Stimulated activated CD4-positive, alpha-beta T cell treated with anti-CD3 and anti-CD28 coated beads, TNF-alpha, amount 100 ng/mL, for 4 hours (primary cell): ENCODE measurements around the gene PSMD6.

Source experiments
- DNase-seq, 3 experiments: peaks; one replicate each; pipeline ENCODE4 v3.0.0-alpha.2; 2020; ENCODE audit warnings: low read depth in 3 of 3

Gene PSMD6

DNA sequence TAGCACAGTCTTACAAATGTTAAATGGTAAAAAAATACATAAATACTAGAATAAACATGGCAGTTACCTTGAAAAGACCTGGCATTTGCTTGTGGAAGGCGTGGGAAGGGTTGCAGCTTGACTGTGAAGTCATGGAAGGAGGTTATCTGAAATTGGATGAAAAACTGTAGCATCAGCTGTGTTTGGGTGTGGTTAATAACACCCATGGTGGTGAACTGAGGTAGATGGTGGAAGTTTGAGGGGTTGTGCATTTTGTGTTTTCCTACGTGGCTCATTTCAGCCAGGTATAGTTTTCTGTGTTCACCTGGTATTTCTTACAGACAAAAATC, 46.5 kb downstream of the PSMD6 start:
- no peak for DNase-seq

DNA sequence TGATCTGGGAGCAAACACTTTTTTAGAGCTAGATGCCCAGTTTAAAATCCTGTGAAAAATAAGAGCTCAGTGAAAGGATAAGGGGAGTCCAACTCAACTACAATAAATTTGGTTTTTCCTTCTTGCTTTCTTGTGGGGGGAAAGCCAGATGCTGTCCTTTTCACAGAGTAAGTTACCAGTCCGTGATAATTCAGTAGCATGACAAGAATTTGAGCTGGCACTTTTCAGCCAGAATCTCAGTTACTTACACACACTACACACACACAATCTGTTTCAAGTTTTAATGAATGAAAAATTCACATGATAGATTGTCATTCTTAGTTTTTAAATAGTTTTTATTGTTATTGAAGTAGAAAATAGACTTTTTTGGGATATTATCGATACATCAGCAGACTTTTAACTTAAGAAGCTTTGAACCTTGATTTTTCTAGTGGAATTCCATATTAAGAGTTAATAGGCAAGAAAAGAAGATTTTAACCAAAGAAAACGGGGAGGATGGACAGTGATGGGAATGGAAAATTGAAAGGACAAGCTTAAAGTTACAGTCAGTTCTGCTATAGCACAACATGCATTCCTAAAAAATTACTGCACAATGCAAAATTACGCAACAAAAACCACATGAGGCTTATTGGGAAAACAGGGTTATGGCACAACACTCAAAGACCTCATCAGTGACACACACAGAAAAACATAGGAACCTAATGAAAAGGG, 47.0 kb downstream of the PSMD6 start:
- no peak for DNase-seq

DNA sequence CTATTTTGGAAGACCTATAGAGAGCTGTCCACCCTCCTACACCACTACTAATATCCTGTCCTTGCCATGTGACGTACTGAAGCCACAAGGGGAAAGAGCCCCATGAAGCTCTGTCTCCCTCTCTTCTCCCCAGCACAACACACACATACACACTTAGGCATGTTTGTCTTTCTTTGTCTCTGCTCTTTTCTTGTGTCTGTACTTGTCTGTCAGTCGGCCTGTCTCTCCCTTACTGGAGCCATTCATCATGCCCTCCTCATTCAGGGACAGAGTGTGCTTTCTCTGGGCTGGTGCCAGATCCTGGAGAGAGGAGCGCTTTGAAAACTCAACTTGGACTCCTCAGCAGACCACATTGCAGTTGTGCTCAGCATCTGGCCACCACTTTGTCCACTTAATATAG, 47.6 kb downstream of the PSMD6 start:
- no peak for DNase-seq

DNA sequence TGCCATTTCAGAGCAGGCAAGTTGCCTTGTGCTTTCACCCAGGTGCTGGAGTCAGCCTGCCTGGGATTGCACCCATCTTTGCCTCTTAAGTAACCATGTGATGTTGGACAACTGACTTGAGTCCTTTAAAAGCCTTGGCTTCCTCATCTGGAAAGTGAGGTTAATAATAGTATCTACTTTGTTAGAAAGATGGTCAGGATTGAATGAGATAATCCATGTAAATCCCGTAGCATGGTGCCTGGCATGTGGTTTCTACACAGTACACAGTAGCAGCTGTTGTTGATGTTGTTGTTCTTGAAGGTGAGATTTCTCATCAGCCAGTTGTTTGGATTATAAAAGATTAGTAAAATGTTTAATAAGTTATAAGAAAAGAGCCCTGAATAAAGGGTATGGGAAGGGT, 48.8 kb downstream of the PSMD6 start:
- no peak for DNase-seq

DNA sequence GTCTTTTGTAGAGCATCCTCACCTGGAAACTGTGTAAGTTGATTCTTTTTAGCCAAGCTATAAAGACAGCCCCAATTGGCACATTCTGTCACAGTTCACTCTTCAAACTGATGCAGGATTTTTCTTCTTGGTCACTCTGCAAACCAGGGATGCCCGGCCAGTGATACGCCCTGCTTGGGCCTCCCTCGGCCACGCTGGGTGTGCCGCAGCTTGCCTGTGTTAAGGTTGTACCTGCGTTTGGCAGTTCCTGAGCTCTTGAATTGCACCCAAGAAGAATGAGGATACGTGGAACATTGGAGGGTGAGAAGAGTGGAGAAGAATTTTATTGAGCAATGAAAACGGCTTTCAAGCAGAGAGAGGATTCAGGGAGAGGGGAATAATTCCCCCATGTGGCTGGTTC, 49.9 kb downstream of the PSMD6 start:
- DNase-seq, result no peak

DNA sequence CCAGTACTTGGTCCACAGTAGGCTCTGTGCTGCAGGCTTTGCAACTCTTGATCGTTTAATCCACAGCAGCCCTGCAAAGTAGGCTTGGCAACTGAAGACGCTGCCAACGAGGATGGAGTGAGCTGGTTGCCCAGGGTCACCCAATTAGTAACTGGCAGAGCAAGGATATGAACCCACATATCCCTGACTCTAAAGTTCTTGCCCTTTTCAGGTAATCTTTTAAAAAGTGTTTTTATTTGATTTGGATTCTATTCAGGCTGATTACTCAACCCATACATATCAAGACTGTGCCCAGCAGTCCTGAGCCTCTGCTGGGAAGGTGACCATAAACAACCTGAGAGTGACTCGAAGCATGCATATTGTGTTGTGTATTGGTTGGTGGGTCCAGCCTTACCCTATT, 50.3 kb downstream of the PSMD6 start:
- no peak for DNase-seq

DNA sequence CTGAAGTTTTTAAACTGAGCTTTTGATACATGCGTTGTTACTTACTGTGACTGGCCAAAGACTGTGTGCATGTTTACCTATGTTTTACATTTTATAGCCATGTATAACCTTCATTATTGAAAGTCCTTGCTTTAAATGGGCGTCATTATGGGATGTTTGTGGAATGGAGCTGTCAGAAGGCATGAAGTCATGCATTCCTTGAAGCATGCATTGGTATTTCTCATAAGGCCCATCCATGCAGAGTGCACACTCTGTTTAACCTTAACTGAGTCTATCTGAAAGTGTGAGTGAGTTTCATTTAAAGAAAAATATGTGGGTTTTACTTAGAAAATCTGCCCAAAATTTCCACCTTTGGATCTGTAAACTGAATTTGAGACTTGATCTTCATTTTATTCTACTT, 51.1 kb downstream of the PSMD6 start:
- DNase-seq, result no peak

DNA sequence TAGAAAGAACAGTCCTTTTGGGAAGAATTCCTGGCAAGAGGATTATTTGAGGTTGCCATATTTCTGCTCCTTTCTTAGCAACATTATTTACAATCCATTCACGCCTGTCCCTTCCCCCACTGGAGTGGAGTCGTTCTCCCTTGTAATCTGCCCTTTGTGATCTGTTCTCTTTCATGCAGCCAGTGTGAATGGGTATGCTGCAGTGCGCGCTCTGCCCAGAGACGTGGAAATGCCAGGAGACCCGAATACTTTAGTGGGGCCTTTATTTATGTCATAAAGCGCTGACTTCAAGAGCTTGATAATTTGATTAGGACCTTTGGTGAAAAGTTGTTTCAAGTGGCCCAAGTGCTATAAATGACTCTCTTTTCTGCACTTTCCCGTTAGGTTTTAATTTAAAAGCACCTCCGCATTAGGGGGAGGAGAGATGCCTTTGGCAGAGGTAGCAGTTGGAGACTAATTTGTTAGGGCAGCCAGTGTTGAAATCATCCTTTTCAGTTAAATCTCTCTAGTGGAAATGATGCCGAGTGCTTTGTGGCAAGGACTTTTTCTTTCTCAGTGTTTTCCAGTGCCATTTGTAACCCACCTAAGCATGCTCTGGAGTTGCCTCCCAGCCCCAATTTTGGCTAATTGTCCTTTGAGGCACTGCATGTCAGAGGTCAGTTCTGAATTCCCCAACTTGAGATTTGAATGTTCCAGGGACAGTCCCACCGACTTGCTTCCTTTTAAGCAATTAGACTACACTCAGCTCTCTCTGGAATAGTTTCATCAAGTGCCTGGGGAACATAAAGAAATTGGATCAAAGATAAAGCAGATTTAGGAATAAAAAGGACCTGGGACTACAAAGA, 52.4 kb downstream of the PSMD6 start:
- no peak for DNase-seq

DNA sequence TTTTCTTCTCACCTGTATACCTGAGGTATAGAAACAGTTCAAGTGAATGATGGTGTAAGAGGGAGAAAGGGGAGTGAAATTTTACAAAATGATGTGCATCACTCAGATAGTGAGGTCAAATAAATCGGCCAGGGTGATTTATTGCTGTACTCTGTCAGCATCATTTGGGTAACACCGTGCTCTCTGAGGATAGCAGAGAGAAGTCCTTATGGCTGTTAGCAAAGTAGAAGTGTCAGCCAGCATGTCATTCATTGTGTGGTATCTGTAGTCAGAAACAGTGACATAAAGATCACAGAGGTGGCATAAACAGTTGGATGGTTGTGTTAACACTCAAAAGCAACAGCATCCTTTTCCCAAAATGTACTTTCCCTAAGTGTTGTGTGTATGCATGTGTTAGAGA, 53.4 kb downstream of the PSMD6 start:
- no peak for DNase-seq

DNA sequence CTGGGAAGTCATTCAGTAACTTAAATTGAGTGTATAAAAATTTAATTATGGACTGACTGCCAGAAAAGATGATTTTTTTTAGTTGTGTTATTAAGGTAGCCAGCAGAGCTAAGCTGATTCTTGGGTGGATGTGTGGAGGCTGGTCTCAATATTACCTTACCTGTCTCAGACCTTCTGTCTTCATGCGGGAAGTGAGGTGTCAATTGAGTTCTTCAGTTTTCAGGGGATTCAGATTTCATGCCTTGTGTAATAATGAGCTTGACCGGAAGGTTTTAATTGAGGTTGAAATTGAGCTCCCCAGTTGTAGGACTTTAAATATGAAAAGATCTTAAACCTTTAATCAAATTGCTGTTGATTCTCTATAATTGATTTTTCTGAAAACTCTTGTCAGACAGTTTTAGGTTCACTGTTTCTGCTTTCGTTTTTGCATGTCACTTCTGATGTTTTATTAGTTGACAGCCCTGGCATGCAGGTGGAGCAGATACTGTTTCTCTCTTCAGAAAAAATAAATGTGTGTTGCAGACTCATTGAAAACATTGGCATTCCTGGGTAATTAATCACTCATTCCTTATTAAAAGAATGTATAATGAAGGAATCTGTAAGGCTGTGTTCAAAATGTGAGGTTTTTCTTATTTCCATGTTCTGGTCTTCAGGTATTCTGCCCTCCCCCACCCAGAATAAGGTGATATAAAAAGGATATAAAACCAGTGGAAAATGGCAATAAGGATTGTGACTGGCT, 54.5 kb downstream of the PSMD6 start:
- DNase-seq, result no peak

DNA sequence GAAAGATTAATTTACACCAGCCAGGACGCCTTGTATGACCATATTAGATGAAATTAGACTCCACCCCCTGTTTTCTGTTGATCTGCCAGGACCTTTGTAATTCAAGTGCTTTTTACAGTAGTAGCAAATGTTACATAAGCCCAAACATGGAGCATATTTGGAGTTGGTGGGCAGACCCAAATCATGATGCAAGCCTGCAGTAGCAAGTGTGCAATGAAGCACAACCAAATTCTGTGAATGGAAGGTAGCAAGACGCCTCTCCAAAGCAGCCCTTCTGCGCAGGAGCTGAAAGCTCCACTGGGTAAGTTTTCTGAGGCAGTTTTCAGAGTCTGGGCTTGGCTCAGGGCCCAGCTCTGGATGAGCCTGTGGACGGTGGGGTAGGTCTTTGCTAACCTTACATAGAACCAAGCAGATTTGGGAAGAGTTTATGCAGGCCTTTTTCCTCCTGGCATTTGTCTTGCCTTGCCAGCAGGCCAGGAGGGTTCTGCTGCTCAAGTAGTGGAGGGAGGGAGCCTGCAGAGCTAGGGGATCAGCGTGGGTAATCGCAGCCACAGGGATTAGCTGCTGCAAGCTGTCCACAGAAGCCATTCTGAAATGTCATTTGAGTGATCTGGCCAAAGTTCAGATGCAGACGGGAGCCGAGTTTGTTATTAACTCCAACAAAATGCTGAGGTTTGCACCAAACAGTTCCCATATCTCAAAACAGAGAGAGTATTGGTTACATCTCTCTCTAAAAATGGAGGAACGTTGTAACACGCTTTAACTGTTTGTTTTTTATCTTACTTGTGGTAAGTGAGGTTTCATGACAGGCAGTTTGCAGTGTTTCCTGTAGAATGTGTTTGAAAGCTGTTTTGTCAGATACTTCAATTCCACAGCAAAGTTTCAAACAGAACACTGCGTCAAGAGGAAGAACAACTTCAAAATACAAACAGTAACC, 55.4 kb downstream of the PSMD6 start:
- no peak for DNase-seq

DNA sequence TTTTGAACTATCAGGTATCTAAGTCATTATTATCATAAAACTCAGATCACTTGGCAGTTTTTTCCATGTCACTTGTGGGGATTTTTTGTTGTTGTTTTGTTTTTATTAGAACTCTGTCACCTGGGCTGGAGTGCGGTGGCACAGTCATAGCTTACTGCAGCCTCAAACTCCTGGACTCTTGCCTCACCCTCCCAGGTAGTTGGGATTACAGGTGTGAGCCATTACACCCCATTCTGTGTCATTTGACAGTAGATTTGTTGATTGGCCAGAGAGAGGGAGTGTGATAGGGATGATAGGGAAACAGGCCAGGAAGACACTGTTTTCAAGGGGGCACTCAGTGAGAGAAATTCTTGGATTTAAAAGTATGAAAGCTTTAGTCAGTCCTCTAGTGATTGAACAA, 56.4 kb downstream of the PSMD6 start:
- DNase-seq, result no peak

DNA sequence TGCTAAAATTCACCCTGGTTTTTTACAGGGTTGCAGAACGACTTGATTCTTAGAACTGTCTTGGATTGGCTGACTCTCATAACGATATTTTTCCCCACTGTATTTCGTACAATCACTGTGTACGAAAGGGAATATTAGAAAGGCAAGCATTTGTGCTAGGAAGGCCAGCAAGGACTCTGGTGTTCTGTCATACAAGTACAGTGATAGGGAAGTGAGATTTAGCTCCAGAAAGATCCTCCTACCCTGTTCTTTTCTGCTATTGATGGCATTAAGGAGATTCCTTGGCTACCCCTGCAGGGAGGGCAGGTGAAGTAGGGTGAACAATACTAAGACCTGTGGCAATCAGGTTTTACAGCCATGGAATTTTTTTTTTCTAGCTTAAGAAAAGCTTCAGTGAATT, 57.3 kb downstream of the PSMD6 start:
- no peak for DNase-seq

DNA sequence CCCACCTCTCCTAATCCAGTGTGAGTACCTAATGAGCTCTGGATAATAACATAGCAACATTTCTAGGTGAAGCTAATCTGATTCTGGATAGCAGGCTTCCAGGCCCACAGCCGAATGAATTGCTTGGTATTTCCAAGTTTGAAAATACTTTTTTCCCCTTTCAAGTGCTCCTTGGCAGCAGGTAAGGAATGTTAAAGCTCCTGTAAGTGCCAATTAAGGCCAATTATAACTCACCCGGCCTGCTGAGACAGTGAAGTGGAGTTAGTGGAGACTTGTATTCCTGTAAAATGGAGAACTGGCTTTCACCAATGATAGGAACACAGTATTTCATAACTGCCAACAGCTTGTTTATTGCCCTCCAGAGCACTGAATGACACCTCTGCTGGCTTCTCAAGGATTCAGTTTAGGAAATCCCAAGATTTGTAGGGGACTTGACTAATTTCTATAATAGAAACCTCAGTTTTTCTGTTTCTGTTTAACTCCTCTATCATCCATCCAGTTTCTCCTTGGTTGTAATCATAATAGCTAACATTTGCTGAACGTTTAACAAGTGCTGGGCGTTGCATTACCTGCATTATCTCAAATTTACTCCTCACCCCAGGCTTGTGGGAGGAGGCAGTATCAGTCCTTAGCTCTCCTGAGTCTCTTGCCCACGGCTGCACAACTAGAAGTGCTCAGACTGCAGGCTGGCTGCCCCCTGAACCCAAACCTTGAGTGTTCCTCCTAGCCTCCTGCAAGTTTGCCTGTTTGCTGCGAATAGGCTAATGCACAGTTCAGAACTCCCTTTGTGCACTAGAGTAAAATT, 58.4 kb downstream of the PSMD6 start:
- DNase-seq, result no peak

DNA sequence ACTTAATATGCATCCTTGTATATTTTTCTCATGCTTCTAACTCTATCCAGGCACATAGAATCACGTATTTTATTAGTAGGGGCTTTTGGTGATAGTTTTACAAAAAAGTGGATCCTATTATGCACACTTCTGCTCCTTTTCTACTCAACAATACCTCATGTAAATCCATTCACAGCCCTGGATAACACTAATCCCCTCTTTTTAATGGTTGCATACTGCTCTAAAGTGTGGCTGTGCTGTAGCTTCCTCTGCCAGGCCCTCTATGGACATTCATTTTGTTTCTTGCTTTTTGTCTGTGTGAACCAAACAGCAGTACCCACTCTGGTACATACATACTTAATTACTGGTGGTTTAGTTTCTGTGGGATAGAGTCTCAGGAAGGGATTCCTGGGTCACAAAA, 59.8 kb downstream of the PSMD6 start:
- DNase-seq, result no peak

DNA sequence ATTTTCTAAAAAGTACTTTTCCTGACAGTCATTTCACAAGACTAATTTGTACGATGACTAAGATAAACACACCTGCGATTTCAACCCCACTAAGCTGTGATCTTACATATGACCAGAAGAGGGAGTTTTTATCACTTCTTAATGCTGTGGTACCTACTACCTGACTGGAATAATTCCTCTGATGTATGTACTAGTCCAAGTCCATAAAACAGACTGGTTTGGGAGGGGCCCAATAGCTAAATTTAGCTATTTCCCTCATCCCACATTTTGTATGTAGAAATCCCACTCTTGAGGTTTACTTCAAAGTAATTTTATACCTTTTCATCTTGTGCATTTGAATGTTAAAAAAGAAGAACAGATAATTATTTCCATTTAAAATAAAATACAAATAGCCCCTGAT, 61.4 kb downstream of the PSMD6 start:
- no peak for DNase-seq
